HepG2 (cell line): Measurements from ENCODE around the gene NCOA3. TPM values are rescaled to one million over a fixed set of nuclear protein-coding genes. Genes with fewer than 3 reads are reported as not detected.
A peak's percentile ranks its signal among the peaks of the same experiment; 100 is the strongest.

Source experiments
- AGO2 ChIP-seq: fragments of 200-400 bp; formaldehyde crosslinking; optimal IDR thresholded peaks from 2 replicates; pipeline ENCODE3; 2017; ENCODE audit warnings: mild to moderate bottlenecking, low read depth, low read length, moderate library complexity
- AKAP8 ChIP-seq: sonication (generic); formaldehyde crosslinking; IDR thresholded peaks from 2 replicates; pipeline ENCODE4 v1.5.1; 2020; ENCODE audit warnings: mild to moderate bottlenecking, missing genetic modification reagents
- ARNT ChIP-seq: fragments of 450-650 bp; IDR thresholded peaks from 2 replicates; pipeline ENCODE4 v1.6.1; 2017
- FOXA3 ChIP-seq: IDR thresholded peaks from 2 replicates; pipeline ENCODE4 v1.6.1; 2016; ENCODE audit warnings: missing genetic modification reagents, missing compliant biosample characterization
- GMEB1 ChIP-seq: sonication (generic); formaldehyde crosslinking; IDR thresholded peaks from 2 replicates; pipeline ENCODE4 v1.5.1; 2020; ENCODE audit warnings: missing genetic modification reagents, mild to moderate bottlenecking, borderline replicate concordance
- HNF1A ChIP-seq, 2 experiments: sonication (generic) in 1 of 2; formaldehyde crosslinking in 1 of 2; IDR thresholded peaks; 2 replicates each; pipeline versions ENCODE4 v1.4.0 to v1.6.1; 2016 to 2020; ENCODE audit warnings: borderline replicate concordance in 1 of 2, low read depth in 1 of 2, mild to moderate bottlenecking in 1 of 2, missing genetic modification reagents in 1 of 2
- HNF1B ChIP-seq: sonication (generic); formaldehyde crosslinking; IDR thresholded peaks from 2 replicates; pipeline ENCODE4 v1.5.1; 2020; ENCODE audit warnings: mild to moderate bottlenecking, moderate library complexity, missing genetic modification reagents
- IRX3 ChIP-seq: sonication (generic); formaldehyde crosslinking; IDR thresholded peaks from 2 replicates; pipeline ENCODE4 v1.8.1; 2023; ENCODE audit warnings: mild to moderate bottlenecking, low read depth, missing genetic modification reagents, borderline replicate concordance
- MTA1 ChIP-seq: sonication (generic); formaldehyde crosslinking; IDR thresholded peaks from 2 replicates; pipeline ENCODE4 v1.4.0; 2020; ENCODE audit warnings: missing genetic modification reagents, mild to moderate bottlenecking, borderline replicate concordance
- MXI1 ChIP-seq: IDR thresholded peaks from 3 replicates; pipeline ENCODE4 v1.6.1; 2012; ENCODE audit warnings: low read depth, low read length, inconsistent platforms, borderline replicate concordance
- TCF12 ChIP-seq, 2 experiments: fragments of 450-650 bp in 1 of 2; sonication (generic) in 1 of 2; formaldehyde crosslinking in 1 of 2; IDR thresholded peaks; 2 replicates each; pipeline versions ENCODE4 v1.6.1 to v1.8.0; 2017 to 2022; ENCODE audit warnings: antibody characterized with exemption in 1 of 2, mild to moderate bottlenecking in 1 of 2, missing genetic modification reagents in 1 of 2, moderate library complexity in 1 of 2
- ZFX ChIP-seq: sonication (generic); formaldehyde crosslinking; IDR thresholded peaks from 2 replicates; pipeline ENCODE4 v1.4.0; 2020; ENCODE audit warnings: mild to moderate bottlenecking, low read depth, missing genetic modification reagents, moderate library complexity
- ZMYM3 ChIP-seq: sonication (generic); formaldehyde crosslinking; IDR thresholded peaks from 2 replicates; pipeline ENCODE4 v1.5.1; 2020; ENCODE audit warnings: mild to moderate bottlenecking, missing genetic modification reagents
- ZNF235 ChIP-seq: sonication (generic); formaldehyde crosslinking; IDR thresholded peaks from 2 replicates; pipeline ENCODE4 v1.8.1; 2023; ENCODE audit warnings: mild to moderate bottlenecking, missing genetic modification reagents, borderline replicate concordance
- ZNF292 ChIP-seq: sonication (generic); formaldehyde crosslinking; IDR thresholded peaks from 2 replicates; pipeline ENCODE4 v1.8.1; 2022; ENCODE audit warnings: mild to moderate bottlenecking, low read depth, missing genetic modification reagents, borderline replicate concordance
- ZNF33B ChIP-seq: sonication (generic); formaldehyde crosslinking; IDR thresholded peaks from 2 replicates; pipeline ENCODE4 v1.5.1; 2020; ENCODE audit warnings: mild to moderate bottlenecking, missing genetic modification reagents
- ZNF430 ChIP-seq: sonication (generic); formaldehyde crosslinking; IDR thresholded peaks from 2 replicates; pipeline ENCODE4 v1.9.0; 2021; ENCODE audit warnings: mild to moderate bottlenecking, missing genetic modification reagents
- ZNF883 ChIP-seq: sonication (generic); formaldehyde crosslinking; IDR thresholded peaks from 2 replicates; pipeline ENCODE4 v1.5.1; 2020; ENCODE audit warnings: mild to moderate bottlenecking, missing genetic modification reagents; ENCODE audit errors: not compliant biosample characterization
- ZSCAN21 ChIP-seq: sonication (generic); formaldehyde crosslinking; IDR thresholded peaks from 2 replicates; pipeline ENCODE4 v1.8.0; 2022; ENCODE audit warnings: mild to moderate bottlenecking, missing genetic modification reagents, moderate library complexity, borderline replicate concordance
- ZSCAN25 ChIP-seq: sonication (generic); formaldehyde crosslinking; IDR thresholded peaks from 2 replicates; pipeline ENCODE4 v1.8.0; 2022; ENCODE audit warnings: mild to moderate bottlenecking, missing genetic modification reagents
- polyA plus RNA-seq, 8 experiments: library from polyadenylated mRNA; depleted of rRNA in 3 of 8; stranded (reverse) in 7 of 8; unstranded in 1 of 8; fragments of >200 nt; fragmentation: Illumina TruSeq in 4 of 8; extraction: Trizol in 4 of 8; gene quantifications; 2 replicates each; pipeline versions ENCODE4 v1.2.1 to v1.2.3, GENCODE V29; 2011 to 2016; ENCODE audit warnings: low read depth in 4 of 8, missing spikeins in 1 of 8, mixed read lengths in 1 of 8; ENCODE audit not compliant: insufficient read depth in 1 of 8
- total RNA-seq, 5 experiments: library from RNA; depleted of rRNA; stranded (reverse); fragments of >200 nt; fragmentation: Illumina TruSeq; extraction: Trizol; gene quantifications; 2 replicates each; pipeline ENCODE4 v1.2.3, GENCODE V29; 2016; ENCODE audit warnings: low read depth in 1 of 5

The NCOA3 gene
- total and polyA plus RNA-seq, 2 of the 13 experiments (the other 11 are each of a cell fraction or from before 2014, with no cell fraction given), result 35.0 to 56.8 TPM

GRCh38 chr20:47459344-47460073, 42.2 kb upstream of the NCOA3 start (continued):
- TF ChIP-seq HNF1A (IDR thresholded peaks at IDR 0.05; ENCODE audit: low read depth), result peak; percentile 54; the same call in 1 of the 2 replicates
- peak; percentile 37; the same call in 1 of the 2 replicates for TF ChIP-seq HNF1A (CRISPR knock-in tag; IDR thresholded peaks at IDR 0.05; ENCODE audit: borderline replicate concordance)
- TF ChIP-seq GMEB1 (CRISPR knock-in tag), result peak; percentile 37; the same call in 1 of the 2 replicates
- 0 out of 2 replicates have a peak, but pooled peaks have one; percentile 5 for TF ChIP-seq MTA1 (CRISPR knock-in tag)
- no peak for TF ChIP-seq ZMYM3 (CRISPR knock-in tag)
- peak; percentile 15; the same call in 1 of the 2 replicates for TF ChIP-seq ZNF292 (CRISPR knock-in tag)
- 0 out of 2 replicates have a peak, but pooled peaks have one; percentile 52 for TF ChIP-seq ZNF33B (CRISPR knock-in tag)
- TF ChIP-seq HNF1B, result 0 out of 2 replicates have a peak, but pooled peaks have one; percentile 41
- TF ChIP-seq ZFX (CRISPR knock-in tag), result peak; percentile 29; the same call in 1 of the 2 replicates
- TF ChIP-seq AGO2, result no peak
- peak; percentile 46 for TF ChIP-seq ZNF883 (CRISPR knock-in tag)
- TF ChIP-seq ARNT, result no peak
- no peak for TF ChIP-seq TCF12 (IDR thresholded peaks at IDR 0.05)
- TF ChIP-seq TCF12 (CRISPR knock-in tag; IDR thresholded peaks at IDR 0.05), result peak; percentile 66; the same call in 1 of the 2 replicates
- no peak for TF ChIP-seq ZNF430 (CRISPR knock-in tag)
- no peak for TF ChIP-seq MXI1
- no peak for TF ChIP-seq AKAP8 (CRISPR knock-in tag)
- TF ChIP-seq ZSCAN25, result 0 out of 2 replicates have a peak, but pooled peaks have one; percentile 37
- TF ChIP-seq IRX3 (CRISPR knock-in tag), result no peak
- 0 out of 2 replicates have a peak, but pooled peaks have one; percentile 27 for TF ChIP-seq ZNF235
- TF ChIP-seq FOXA3 (CRISPR knock-in tag), result 0 out of 2 replicates have a peak, but pooled peaks have one; percentile 11
- 0 out of 2 replicates have a peak, but pooled peaks have one; percentile 45 for TF ChIP-seq ZSCAN21
